KOPT-K1 (cell line): Measurements from ENCODE around the gene BRF1.

ENCODE experiments used
- H3K27ac ChIP-seq: fragments of 200-600 bp; sonication (generic); 2 replicates; pipeline ENCODE4 v1.5.1; 2016; ENCODE audit warnings: antibody characterized with exemption, mild to moderate bottlenecking, low read depth, low read length; ENCODE audit not compliant: poor library complexity, severe bottlenecking
- H3K36me3 ChIP-seq: fragments of 200-600 bp; sonication (generic); 2 replicates; pipeline ENCODE4 v1.5.1; 2017; ENCODE audit warnings: antibody characterized with exemption, mild to moderate bottlenecking, low read length, moderate library complexity; ENCODE audit not compliant: insufficient read depth
- H3K9me3 ChIP-seq: fragments of 200-600 bp; sonication (generic); 2 replicates; pipeline ENCODE4 v1.5.1; 2017; ENCODE audit warnings: antibody characterized with exemption, low read length, mild to moderate bottlenecking; ENCODE audit not compliant: insufficient read depth, poor library complexity, severe bottlenecking

Gene BRF1

DNA sequence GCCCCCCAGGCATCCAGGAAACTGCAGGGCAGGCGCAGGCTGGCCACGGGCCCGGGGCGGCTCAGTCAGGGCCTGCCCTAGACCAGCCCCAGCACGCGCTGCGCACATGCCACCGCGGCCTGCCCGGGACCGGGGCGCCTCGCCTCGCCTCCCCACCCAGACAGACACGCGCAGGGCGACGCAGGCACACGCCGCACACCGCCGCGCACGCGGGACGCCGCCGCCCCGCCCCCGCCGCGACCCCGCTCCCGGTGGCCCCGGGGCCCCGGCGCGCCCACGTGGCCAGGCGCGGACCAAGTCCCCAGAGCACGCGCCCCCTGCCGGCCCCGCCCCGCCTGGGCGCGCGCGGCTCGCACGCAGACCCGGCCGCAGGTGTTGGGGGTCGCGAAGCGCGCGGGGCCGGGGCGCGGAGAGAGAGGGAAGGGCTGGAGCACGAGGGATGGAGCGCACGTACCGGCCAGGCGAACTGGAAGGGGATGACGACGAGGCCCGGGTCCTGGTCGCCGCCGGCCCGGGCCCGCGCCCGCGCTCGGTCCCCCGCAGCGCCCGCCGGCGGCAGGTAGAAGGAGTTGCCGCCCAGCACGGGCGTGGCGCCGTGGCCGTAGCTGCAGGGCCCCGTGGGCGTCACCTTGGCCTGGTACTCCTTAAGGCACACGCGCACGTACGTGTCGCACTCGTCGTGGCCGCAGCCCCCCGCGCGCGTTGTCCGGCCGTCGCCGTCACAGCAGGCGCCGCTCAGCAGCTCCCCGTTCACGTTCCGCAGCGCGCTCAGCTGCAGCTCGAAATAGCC is 133.3 kb downstream of the BRF1 start:
- H3K9me3 ChIP-seq = no peaks in the 10 kb centered on the region
- no peak overlapping the region for H3K27ac ChIP-seq
- H3K36me3 ChIP-seq = no peaks in the 10 kb centered on the region

DNA sequence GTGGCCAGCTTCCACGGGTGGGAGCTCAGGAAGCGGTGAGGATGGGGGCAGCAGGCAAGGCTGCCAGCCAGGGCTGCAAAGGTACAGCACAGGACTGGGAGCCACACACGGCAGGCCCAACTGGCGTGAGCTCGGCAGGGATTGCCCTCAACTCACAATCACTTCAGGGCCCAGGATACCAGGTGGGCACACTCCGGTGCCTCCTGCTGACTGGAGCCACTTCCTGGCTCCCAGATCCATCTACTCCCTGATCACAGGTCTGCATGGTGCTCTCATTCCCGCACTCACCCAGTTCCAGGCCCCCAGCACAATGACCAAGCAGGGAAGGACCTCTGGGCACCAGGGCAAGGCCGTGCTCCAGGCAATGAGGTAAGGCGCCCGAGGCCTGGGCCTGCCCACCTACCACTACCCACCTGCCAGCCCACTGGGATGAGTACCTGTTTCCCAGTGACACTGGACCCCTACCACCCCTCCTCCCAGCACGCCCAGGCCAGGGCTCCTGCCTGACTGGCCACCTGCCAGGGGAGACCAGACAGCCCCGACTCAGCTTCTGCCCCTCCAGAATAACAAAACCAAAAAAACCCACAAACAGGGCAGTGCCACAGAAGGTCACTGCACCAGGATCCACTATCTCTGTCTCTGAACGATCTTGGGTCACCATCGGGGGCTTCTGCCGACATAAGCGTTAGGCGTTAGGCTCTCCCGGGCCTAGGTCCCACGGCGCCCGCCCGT is 134.1 kb downstream of the BRF1 start:
- no peak overlapping the region for H3K27ac ChIP-seq
- no peaks in the 10 kb centered on the region for H3K9me3 ChIP-seq

GRCh38 chr14:105165761-105166485 is 134.9 kb downstream of the BRF1 start:
- no peaks in the 10 kb centered on the region for H3K36me3 ChIP-seq
- no peaks in the 10 kb centered on the region for H3K9me3 ChIP-seq
- no peak overlapping the region for H3K27ac ChIP-seq

More for the DNA sequence above, 134.1 kb downstream of the BRF1 start:
- H3K36me3 ChIP-seq = no peaks in the 10 kb centered on the region

- H3K36me3 ChIP-seq = no peaks in the 10 kb centered on the region
- no peaks in the 10 kb centered on the region for H3K9me3 ChIP-seq
- no peak overlapping the region for H3K27ac ChIP-seq
Measured at GRCh38 chr14:105165134-105165704, 135.6 kb downstream of the BRF1 start.

DNA sequence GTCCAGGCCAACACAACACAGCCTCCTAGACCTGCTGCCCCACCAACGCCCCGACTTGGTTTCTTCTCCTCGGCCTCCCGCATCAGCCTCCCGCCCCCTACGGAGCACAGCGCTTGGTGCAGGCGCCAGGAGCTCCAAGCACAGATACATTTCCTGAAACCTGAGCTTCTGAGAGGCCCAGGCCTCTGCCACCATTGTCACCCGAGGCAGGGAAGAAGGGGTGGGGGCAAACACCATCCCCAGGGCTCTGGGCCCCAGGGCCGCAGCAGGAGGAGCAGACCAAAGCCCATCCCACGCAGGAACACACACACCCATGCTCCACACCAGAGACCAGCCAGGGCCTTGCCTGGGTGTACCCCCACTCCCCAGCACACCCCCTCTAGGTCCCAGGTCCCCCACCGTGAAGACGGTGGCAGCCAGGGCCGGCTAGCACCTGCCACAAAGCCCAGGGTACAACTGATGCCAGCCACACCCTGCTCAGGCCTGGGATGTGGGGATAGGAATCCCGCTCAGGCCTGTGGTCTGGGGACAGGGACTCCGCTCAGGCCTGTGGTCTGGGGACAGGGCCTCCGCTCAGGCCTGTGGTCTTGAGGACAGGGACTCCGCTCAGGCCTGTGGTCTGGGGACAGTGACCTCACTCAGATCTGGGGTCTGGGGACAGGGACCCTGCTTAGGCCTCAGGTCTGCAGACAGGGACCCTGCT is 137.6 kb downstream of the BRF1 start:
- Histone ChIP-seq H3K27ac (no peak overlapping the region), H3K9me3 (no peaks in the 10 kb centered on the region), H3K36me3 (no peaks in the 10 kb centered on the region)

DNA sequence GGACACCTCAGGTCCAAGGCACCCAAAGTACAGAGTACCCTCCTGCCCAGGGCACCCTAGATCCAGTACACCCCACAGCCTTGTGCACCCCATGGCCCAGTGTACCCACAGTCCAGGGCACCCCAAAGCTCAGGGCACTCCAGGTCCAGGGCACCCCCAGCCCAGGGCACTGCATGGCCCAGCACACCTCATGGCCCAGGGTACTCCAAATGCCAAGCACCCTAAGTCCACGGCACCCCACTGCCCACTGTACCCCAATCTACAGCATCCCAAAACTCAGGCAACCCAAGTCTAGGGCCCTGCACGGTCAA is 138.2 kb downstream of the BRF1 start:
- Histone ChIP-seq H3K9me3 (no peaks in the 10 kb centered on the region), H3K36me3 (no peaks in the 10 kb centered on the region), H3K27ac (no peak overlapping the region)

- H3K27ac ChIP-seq = no peak overlapping the region
- H3K36me3 ChIP-seq = no peaks in the 10 kb centered on the region
- no peaks in the 10 kb centered on the region for H3K9me3 ChIP-seq
Measured at GRCh38 chr14:105161964-105162668, 138.7 kb downstream of the BRF1 start.

DNA sequence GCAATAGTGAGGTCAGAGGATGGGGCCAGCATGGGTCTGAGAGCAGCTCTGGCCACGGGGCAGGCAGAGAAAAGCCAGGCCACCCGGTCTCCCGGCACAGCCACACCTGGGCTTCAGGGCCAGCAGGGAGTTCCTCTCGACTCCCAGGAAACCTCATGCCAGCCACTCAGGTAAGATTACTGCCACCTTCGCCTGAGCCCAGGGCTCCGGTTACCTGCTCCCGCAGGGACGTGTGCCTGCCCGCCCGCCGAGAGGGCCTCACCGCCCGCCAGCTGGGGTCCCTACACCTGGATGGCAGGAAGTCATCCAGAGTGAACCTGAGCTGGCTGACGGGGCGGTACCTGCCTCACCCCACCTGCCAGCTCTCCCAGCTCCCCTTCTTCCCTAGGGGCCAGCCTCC is 139.5 kb downstream of the BRF1 start:
- no peaks in the 10 kb centered on the region for H3K9me3 ChIP-seq
- no peaks in the 10 kb centered on the region for H3K36me3 ChIP-seq
- H3K27ac ChIP-seq = no peak overlapping the region

- Histone ChIP-seq H3K36me3 (no peaks in the 10 kb centered on the region), H3K9me3 (no peaks in the 10 kb centered on the region), H3K27ac (no peak overlapping the region)
Measured at GRCh38 chr14:105160776-105161175, 140.0 kb downstream of the BRF1 start.

- Histone ChIP-seq H3K36me3 (no peaks in the 10 kb centered on the region), H3K9me3 (no peaks in the 10 kb centered on the region), H3K27ac (no peak overlapping the region)
Measured at GRCh38 chr14:105159344-105159743, 141.5 kb downstream of the BRF1 start.
